Embryonic facial prominence (tissue), 1 donor: ENCODE measurements around the gene GNL3L.
"Not testable (repeated sequence)": the region's sequence is repeated elsewhere in the genome, so short reads cannot be mapped to it uniquely, and the experiment has no call there.

Experiments used
- DNase-seq: peaks from one replicate; pipeline ENCODE4 v3.0.0-alpha.2; 2016; ENCODE audit errors: extremely low spot score

GNL3L gene

GRCh38 chrX:54529552-54530356, at the start of gene GNL3L:
GNL3L (plus strand) TSS chrX:54530219; CDS start chrX:54532567, 2,348 bp downstream.
- DNase-seq = peak; percentile 87

GRCh38 chrX:54482839-54483593, 47.0 kb upstream of the GNL3L start:
- DNase-seq = no peak

GRCh38 chrX:54483946-54484345, 46.1 kb upstream of the GNL3L start:
- no peak for DNase-seq

- DNase-seq = no peak
Measured at GRCh38 chrX:54484666-54485065, 45.4 kb upstream of the GNL3L start.

GRCh38 chrX:54489819-54490218, 40.2 kb upstream of the GNL3L start:
- not testable (repeated sequence) for DNase-seq

GRCh38 chrX:54492340-54492739, 37.7 kb upstream of the GNL3L start:
- DNase-seq = no peak

- DNase-seq = no peak
Measured at GRCh38 chrX:54494166-54494988, 35.6 kb upstream of the GNL3L start.

- DNase-seq = no peak
Measured at GRCh38 chrX:54494989-54495813, 34.8 kb upstream of the GNL3L start.

- peak; percentile 53 for DNase-seq
Measured at GRCh38 chrX:54495814-54496516, 34.1 kb upstream of the GNL3L start, which contains the start of gene FGD1. FGD1 (minus strand) TSS chrX:54496234; CDS start chrX:54495432, 802 bp downstream.

- no peak for DNase-seq
Measured at GRCh38 chrX:54496517-54496852, 33.5 kb upstream of the GNL3L start.

- DNase-seq = no peak
Measured at GRCh38 chrX:54496936-54497335, 33.1 kb upstream of the GNL3L start.

- DNase-seq = peak; percentile 7
Measured at GRCh38 chrX:54509400-54509799, 20.6 kb upstream of the GNL3L start.

GRCh38 chrX:54529151-54529550, 868 bp upstream of the GNL3L start:
- DNase-seq = no peak

- no peak for DNase-seq
Measured at GRCh38 chrX:54530357-54530900, 410 bp downstream of the GNL3L start.

GRCh38 chrX:54534271-54534670, 4.3 kb downstream of the GNL3L start:
- no peak for DNase-seq

GRCh38 chrX:54540289-54540688, 10.3 kb downstream of the GNL3L start:
- no peak for DNase-seq

GRCh38 chrX:54542239-54542638, 12.2 kb downstream of the GNL3L start:
- DNase-seq = not testable (repeated sequence)

GRCh38 chrX:54550821-54551220, 20.8 kb downstream of the GNL3L start:
- no peak for DNase-seq

- DNase-seq = no peak
Measured at GRCh38 chrX:54551801-54552200, 21.8 kb downstream of the GNL3L start.

- not testable (repeated sequence) for DNase-seq
Measured at GRCh38 chrX:54555006-54555405, 25.0 kb downstream of the GNL3L start.
